ENCODE results near the gene MAGEF1. TPM values are rescaled to one million over a fixed set of nuclear protein-coding genes. Genes with fewer than 3 reads are reported as not detected.
"Not testable (repeated sequence)": the region's sequence is repeated elsewhere in the genome, so short reads cannot be mapped to it uniquely, and the experiment has no call there.

MAGEF1 gene
- total and polyA plus RNA-seq, 2 donors from 2014 or later = 37.9 to 50.0 TPM

DNA sequence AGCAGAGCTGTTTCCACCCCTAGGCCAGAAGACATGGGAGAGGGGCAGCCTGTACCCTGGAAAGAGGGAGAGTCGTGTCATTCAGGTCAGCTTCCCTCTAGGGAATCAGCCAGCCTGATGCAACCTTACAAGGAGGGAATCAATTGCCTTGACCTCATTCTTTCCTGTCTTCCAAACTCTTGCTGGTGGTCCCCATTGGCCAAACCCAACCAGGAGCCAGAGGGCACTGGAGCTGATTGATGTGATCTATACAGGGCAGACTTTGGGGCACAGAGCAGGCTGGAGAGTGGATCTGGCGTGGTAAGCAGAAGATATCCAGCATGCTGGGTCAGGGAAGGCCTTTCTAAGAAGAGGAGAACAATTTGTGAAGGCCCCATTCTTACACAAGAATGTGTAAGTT lies 19.1 kb upstream of the MAGEF1 start:
- H3K4me3 ChIP-seq (ENCODE audit: low read length in 3 of 3) = no peak overlapping the region
- intact Hi-C loops (cut with DNase I) = no loop called here
- H3K9me3 ChIP-seq (ENCODE audit: control insufficient read depth in 2 of 3, insufficient read depth in 1 of 3, low read length in 3 of 3) = no peaks in the 10 kb centered on the region
- no peak overlapping the region for H3K9ac ChIP-seq (ENCODE audit: low read length in 3 of 3)
- TF ChIP-seq, protein P1, sequence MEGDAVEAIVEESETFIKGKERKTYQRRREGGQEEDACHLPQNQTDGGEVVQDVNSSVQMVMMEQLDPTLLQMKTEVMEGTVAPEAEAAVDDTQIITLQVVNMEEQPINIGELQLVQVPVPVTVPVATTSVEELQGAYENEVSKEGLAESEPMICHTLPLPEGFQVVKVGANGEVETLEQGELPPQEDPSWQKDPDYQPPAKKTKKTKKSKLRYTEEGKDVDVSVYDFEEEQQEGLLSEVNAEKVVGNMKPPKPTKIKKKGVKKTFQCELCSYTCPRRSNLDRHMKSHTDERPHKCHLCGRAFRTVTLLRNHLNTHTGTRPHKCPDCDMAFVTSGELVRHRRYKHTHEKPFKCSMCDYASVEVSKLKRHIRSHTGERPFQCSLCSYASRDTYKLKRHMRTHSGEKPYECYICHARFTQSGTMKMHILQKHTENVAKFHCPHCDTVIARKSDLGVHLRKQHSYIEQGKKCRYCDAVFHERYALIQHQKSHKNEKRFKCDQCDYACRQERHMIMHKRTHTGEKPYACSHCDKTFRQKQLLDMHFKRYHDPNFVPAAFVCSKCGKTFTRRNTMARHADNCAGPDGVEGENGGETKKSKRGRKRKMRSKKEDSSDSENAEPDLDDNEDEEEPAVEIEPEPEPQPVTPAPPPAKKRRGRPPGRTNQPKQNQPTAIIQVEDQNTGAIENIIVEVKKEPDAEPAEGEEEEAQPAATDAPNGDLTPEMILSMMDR (IDR thresholded peaks at IDR 0.05; ENCODE audit: borderline replicate concordance, extremely low read depth, insufficient read depth) = no peak
- H3K27ac ChIP-seq (ENCODE audit: low read depth in 2 of 2, low read length in 2 of 2) = no peak overlapping the region
- no peaks in the 10 kb centered on the region for H3K27me3 ChIP-seq (ENCODE audit: control insufficient read depth, insufficient read depth, low read length)
- H3K4me1 ChIP-seq (ENCODE audit: control insufficient read depth in 2 of 3, insufficient read depth in 2 of 3, low read depth in 1 of 3, low read length in 3 of 3) = peaks cover 0 to 3% (median 0%) of the 10 kb centered on the region in 3 donors
- no peaks in the 10 kb centered on the region for H3K36me3 ChIP-seq (ENCODE audit: control insufficient read depth in 2 of 3, insufficient read depth in 3 of 3, low read length in 3 of 3)
- FAIRE-seq = no peak
- DNase-seq = peak in 1 of 5 donors; percentile 22

DNA sequence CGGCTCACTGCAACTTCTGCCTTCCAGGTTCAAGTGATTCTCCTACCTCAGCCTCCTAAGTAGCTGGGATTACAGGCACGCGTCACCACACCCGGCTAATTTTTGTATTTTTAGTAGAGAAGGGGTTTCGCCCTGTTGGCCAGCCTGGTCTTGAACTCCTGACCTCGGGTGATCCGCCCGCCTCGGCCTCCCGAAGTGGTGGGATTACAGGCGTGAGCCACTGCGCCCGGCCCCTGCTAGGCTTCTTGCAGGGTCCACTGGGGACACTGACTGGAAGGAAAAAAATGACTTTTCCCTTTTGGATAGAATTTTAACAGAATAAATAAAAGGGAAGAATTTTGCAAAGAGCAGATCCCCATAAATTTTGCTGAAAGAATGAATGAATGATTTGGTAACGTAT lies 17.3 kb upstream of the MAGEF1 start:
- DNase-seq = peak in 1 of 5 donors; percentile 8
- H3K4me3 ChIP-seq (ENCODE audit: low read length in 3 of 3); H3K9ac ChIP-seq (ENCODE audit: low read length in 3 of 3); H3K36me3 ChIP-seq (ENCODE audit: control insufficient read depth in 2 of 3, insufficient read depth in 3 of 3, low read length in 3 of 3); H3K9me3 ChIP-seq (ENCODE audit: control insufficient read depth in 2 of 3, insufficient read depth in 1 of 3, low read length in 3 of 3); H3K27ac ChIP-seq (ENCODE audit: low read depth in 2 of 2, low read length in 2 of 2); intact Hi-C loops (cut with DNase I); H3K4me1 ChIP-seq (ENCODE audit: control insufficient read depth in 2 of 3, insufficient read depth in 2 of 3, low read depth in 1 of 3, low read length in 3 of 3); FAIRE-seq; H3K27me3 ChIP-seq (ENCODE audit: control insufficient read depth, insufficient read depth, low read length): not testable (repeated sequence)

DNA sequence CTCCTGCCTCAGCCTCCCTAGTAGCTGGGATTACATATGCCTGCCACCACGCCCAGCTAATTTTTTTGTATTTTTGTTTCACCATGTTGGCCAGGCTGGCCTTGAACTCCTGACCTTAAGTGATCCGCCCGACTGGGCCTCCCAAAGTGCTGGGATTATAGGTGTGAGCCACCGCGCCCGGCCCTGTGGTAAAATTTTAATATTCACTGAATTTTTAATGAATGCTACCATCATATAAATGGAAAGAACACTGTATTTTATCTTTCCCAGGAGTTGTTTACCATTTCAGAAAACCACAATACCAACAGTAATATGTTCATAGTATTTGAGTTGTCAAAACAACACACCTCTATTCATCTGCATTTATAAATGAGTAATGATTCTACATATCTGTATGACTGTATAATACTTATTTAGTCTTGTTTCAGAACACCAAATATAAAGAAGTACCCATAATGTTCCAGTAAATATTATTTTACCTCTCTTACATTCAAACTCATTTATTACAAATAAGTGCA lies 16.2 kb upstream of the MAGEF1 start:
- H3K9ac ChIP-seq (ENCODE audit: low read length in 3 of 3) = no peak overlapping the region
- peak in 1 of 5 donors; percentile 23 for DNase-seq
- TF ChIP-seq, protein P1 (IDR thresholded peaks at IDR 0.05; ENCODE audit: borderline replicate concordance, extremely low read depth, insufficient read depth) = no peak
- H3K36me3 ChIP-seq (ENCODE audit: control insufficient read depth in 2 of 3, insufficient read depth in 3 of 3, low read length in 3 of 3) = no peaks in the 10 kb centered on the region
- no peak overlapping the region for H3K27ac ChIP-seq (ENCODE audit: low read depth in 2 of 2, low read length in 2 of 2)
- intact Hi-C loops (cut with DNase I) = no loop called here
- H3K27me3 ChIP-seq (ENCODE audit: control insufficient read depth, insufficient read depth, low read length) = no peaks in the 10 kb centered on the region
- no peak for FAIRE-seq
- H3K4me1 ChIP-seq (ENCODE audit: control insufficient read depth in 2 of 3, insufficient read depth in 2 of 3, low read depth in 1 of 3, low read length in 3 of 3) = peaks cover 0 to 3% (median 0%) of the 10 kb centered on the region in 3 donors
- no peaks in the 10 kb centered on the region for H3K9me3 ChIP-seq (ENCODE audit: control insufficient read depth in 2 of 3, insufficient read depth in 1 of 3, low read length in 3 of 3)
- H3K4me3 ChIP-seq (ENCODE audit: low read length in 3 of 3) = no peak overlapping the region

DNA sequence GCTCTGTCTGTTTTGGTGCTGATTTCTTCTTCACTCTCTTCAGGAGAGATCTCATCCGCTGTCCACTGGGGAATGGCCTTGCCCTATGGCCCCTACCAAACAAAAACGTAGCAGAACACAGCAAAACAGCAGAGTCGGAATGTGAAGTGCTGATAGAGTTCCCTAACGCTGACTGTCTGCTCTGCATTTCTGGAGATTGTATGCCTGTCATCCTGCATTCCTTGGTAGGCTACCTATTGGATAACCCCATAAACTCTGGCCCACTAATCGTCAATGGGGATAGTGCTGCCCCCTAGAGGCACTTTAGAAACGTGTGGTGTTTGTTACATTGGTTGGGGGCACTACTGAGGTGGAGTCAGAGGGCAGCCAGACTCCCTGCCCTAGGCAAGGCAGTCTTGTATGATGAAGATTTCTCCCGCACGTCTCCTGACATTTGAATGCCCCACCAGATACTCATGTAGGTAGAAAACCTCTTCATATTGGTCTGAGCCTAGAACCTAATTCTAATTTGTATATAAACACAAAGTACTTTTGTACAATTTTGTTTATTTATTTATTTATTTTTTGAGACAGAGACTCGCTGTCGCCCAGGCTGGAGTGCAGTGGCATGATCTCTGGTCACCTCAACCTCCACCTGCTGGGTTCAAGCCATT lies 15.6 kb upstream of the MAGEF1 start:
- FAIRE-seq (no peak), DNase-seq (peak in 4 of 5 donors; percentile 78 to 94 (median 85))
- no peak overlapping the region for H3K9ac ChIP-seq (ENCODE audit: low read length in 3 of 3)
- TF ChIP-seq, protein P1 (IDR thresholded peaks at IDR 0.05; ENCODE audit: borderline replicate concordance, extremely low read depth, insufficient read depth) = peak; percentile 68
- no peak overlapping the region for H3K27ac ChIP-seq (ENCODE audit: low read depth in 2 of 2, low read length in 2 of 2)
- no peaks in the 10 kb centered on the region for H3K36me3 ChIP-seq (ENCODE audit: control insufficient read depth in 2 of 3, insufficient read depth in 3 of 3, low read length in 3 of 3)
- intact Hi-C loops (cut with DNase I) = no loop called here
- no peak overlapping the region for H3K4me3 ChIP-seq (ENCODE audit: low read length in 3 of 3)
- H3K4me1 ChIP-seq (ENCODE audit: control insufficient read depth in 2 of 3, insufficient read depth in 2 of 3, low read depth in 1 of 3, low read length in 3 of 3) = peaks cover 0 to 3% (median 0%) of the 10 kb centered on the region in 3 donors
- no peaks in the 10 kb centered on the region for H3K27me3 ChIP-seq (ENCODE audit: control insufficient read depth, insufficient read depth, low read length)
- H3K9me3 ChIP-seq (ENCODE audit: control insufficient read depth in 2 of 3, insufficient read depth in 1 of 3, low read length in 3 of 3) = no peaks in the 10 kb centered on the region
